MCF 10A (cell line): ENCODE results near the gene ZSWIM5. TPM values are rescaled to one million over a fixed set of nuclear protein-coding genes. Genes with fewer than 3 reads are reported as not detected.
"Not testable (repeated sequence)": the region's sequence is repeated elsewhere in the genome, so short reads cannot be mapped to it uniquely, and the experiment has no call there.

Source experiments
- BruUV-seq: library from RNA; stranded (reverse); fragments of 400-500 nt; replicated peaks from 2 replicates; lab custom pipeline; 2021; lab: Mats Ljungman, UMichigan
- CTCF ChIA-PET: fragments of 300-600 bp; sonication (Branson Sonifier 250); formaldehyde crosslinking; extraction: SDS; loops from one replicate; lab custom pipeline; 2021; ENCODE audit warnings: antibody characterized with exemption, inconsistent platforms; lab: Yijun Ruan, JAX
- POLR2A ChIA-PET: fragments of 300-600, 350-650 bp; sonication (Branson Sonifier 250); formaldehyde crosslinking; extraction: SDS; loops from one replicate; lab custom pipeline; 2020; ENCODE audit warnings: antibody characterized with exemption, inconsistent platforms; lab: Yijun Ruan, JAX
- DNase-seq: peaks from one replicate; pipeline ENCODE4 v3.0.0-alpha.2; 2018; ENCODE audit not compliant: unreplicated experiment
- H3K27ac Mint-ChIP-seq: one replicate; pipeline ENCODE4 v1.8.0; 2022; ENCODE audit warnings: mild to moderate bottlenecking, low read depth, mixed read lengths; ENCODE audit not compliant: unreplicated experiment
- H3K27me3 Mint-ChIP-seq: one replicate; pipeline ENCODE4 v1.8.0; 2022; ENCODE audit warnings: mixed read lengths; ENCODE audit not compliant: insufficient read depth, unreplicated experiment
- H3K36me3 Mint-ChIP-seq: one replicate; pipeline ENCODE4 v1.8.0; 2022; ENCODE audit warnings: mild to moderate bottlenecking, moderate library complexity, mixed read lengths; ENCODE audit not compliant: insufficient read depth, unreplicated experiment
- H3K4me1 Mint-ChIP-seq: one replicate; pipeline ENCODE4 v1.8.0; 2022; ENCODE audit warnings: mixed read lengths; ENCODE audit not compliant: insufficient read depth, unreplicated experiment
- H3K4me3 Mint-ChIP-seq: one replicate; pipeline ENCODE4 v1.8.0; 2022; ENCODE audit warnings: mild to moderate bottlenecking, moderate library complexity, mixed read lengths; ENCODE audit not compliant: unreplicated experiment
- H3K9me3 Mint-ChIP-seq: one replicate; pipeline ENCODE4 v1.8.0; 2022; ENCODE audit warnings: mixed read lengths; ENCODE audit not compliant: unreplicated experiment
- intact Hi-C: fragments of 100-400 bp; cut with micrococcal nuclease; formaldehyde crosslinking; loops from 2 replicates; pipeline ENCODE4 v1.14.1; 2022
- total RNA-seq: library from RNA; stranded (reverse); gene quantifications from 2 replicates; pipeline ENCODE4 v1.2.3, GENCODE V29; 2022
- TF ChIP-seq, protein P1 (sequence below): fragments of 200-600 bp; IDR thresholded peaks from one replicate; pipeline ENCODE4 v1.8.0; 2022; ENCODE audit warnings: antibody characterized with exemption, mild to moderate bottlenecking; ENCODE audit not compliant: unreplicated experiment

The ZSWIM5 gene
- total RNA-seq, 1 experiment from 2014 or later: 0.14 TPM

DNA sequence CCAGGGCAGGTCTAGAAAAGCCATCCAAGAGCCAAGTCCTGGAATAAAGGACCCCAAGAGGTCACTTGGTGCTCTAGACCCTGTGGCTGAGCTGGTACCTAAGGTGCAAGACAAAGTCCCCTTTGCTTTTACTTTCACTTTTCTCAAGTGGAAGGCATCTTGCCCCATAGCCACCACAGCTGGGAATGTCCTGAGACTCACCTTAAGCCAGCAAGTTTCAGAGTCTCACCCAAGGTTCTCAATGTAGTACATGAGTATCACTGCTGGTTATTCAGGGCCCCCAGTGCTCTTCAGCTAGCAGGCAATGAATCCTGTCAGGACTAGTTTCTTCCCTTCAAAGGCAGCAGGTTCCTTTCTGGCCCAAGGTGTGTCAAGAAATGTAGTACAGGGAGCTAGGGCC lies 126.9 kb downstream of the ZSWIM5 start:
- intact Hi-C loops: no loop called here
- CTCF ChIA-PET: no interaction called here
- TF ChIP-seq, protein P1, sequence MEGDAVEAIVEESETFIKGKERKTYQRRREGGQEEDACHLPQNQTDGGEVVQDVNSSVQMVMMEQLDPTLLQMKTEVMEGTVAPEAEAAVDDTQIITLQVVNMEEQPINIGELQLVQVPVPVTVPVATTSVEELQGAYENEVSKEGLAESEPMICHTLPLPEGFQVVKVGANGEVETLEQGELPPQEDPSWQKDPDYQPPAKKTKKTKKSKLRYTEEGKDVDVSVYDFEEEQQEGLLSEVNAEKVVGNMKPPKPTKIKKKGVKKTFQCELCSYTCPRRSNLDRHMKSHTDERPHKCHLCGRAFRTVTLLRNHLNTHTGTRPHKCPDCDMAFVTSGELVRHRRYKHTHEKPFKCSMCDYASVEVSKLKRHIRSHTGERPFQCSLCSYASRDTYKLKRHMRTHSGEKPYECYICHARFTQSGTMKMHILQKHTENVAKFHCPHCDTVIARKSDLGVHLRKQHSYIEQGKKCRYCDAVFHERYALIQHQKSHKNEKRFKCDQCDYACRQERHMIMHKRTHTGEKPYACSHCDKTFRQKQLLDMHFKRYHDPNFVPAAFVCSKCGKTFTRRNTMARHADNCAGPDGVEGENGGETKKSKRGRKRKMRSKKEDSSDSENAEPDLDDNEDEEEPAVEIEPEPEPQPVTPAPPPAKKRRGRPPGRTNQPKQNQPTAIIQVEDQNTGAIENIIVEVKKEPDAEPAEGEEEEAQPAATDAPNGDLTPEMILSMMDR: no peak
- no peaks in the 10 kb centered on the region for H3K36me3 Mint-ChIP-seq
- no peaks in the 10 kb centered on the region for H3K4me1 Mint-ChIP-seq
- no peak overlapping the region for H3K27ac Mint-ChIP-seq
- no TSS peak for BruUV-seq
- no peak for DNase-seq
- H3K9me3 Mint-ChIP-seq: peaks cover 12% of the 10 kb centered on the region
- H3K27me3 Mint-ChIP-seq: peaks cover 30% of the 10 kb centered on the region
- no peak overlapping the region for H3K4me3 Mint-ChIP-seq
- POLR2A ChIA-PET: interaction anchor here (0.5 kb wide), 1 partner anchor 227 kb away, joined by 4 read pairs; no protein-coding TSS in a partner anchor

DNA sequence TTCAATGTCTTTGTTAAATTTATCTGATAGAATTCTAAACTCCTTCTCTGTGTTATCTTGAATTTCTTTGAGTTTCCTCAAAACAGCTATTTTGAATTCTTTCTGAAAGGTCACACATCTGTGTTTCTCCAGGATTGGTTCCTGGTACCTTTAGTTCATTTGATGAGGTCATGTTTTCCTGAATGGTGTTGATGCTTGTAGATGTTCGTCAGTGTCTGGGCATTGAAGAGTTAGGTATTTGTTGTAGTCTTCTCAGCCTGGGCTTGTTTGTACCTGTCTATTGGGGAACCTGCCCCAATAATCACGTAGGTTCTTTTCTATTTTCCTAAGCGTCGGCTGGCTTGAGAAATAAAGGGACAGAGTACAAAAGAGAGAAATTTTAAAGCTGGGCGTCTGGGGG lies 129.4 kb downstream of the ZSWIM5 start:
- H3K27ac Mint-ChIP-seq, H3K4me3 Mint-ChIP-seq, BruUV-seq, intact Hi-C loops, DNase-seq, H3K36me3 Mint-ChIP-seq, H3K4me1 Mint-ChIP-seq: not testable (repeated sequence)
- Mint-ChIP-seq H3K27me3 (peaks cover 44% of the 10 kb centered on the region), H3K9me3 (peaks cover 15% of the 10 kb centered on the region)
- POLR2A ChIA-PET: interaction anchor here (0.7 kb wide), 1 partner anchor 42 kb away, joined by 3 read pairs; no protein-coding TSS in a partner anchor
- CTCF ChIA-PET: interaction anchor here (0.8 kb wide), 1 partner anchor 287 kb away, joined by 4 read pairs; no protein-coding TSS in a partner anchor

DNA sequence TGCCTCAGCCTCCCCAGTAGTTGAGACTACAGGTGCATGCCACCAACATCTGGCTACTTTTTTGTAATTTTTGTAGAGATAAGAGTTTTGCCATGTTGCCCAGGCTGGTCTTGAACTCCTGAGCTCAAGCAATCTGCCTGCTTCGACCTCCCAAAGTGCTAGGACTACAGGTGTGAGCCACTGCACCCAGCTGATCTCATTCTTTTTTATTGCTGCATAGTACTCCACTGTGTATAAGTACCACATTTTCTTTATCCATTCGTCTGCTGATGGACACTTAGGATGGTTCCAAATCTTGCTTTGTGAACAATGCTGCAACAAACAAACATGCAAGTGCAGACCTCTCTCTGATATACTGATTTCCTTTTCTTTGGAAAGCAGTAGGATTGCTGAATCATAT lies 134.8 kb downstream of the ZSWIM5 start:
- no TSS peak for BruUV-seq
- CTCF ChIA-PET: interaction anchor here (0.7 kb wide), 1 partner anchor 21 kb away, joined by 3 read pairs; no protein-coding TSS in a partner anchor
- no peak for DNase-seq

DNA sequence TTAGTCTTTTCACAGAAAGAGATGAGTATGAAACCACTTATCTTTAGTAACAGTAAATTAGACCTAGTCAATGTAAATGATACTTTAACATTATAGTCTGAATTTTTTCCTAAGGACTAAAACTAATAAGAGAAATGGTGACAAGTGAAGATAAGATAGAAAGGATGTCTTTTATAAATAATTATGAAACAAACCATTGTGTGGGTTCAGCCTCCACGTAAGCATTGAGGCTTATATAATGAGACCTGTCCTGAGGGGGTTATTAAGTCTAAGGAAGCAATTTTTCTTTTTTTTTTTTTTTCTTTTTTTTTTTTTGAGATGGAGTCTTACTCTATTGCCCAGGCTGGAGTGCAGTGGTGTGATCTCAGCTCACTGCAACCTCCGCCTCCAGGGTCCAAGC lies 138.6 kb downstream of the ZSWIM5 start:
- Mint-ChIP-seq H3K36me3 (no peaks in the 10 kb centered on the region), H3K4me1 (no peaks in the 10 kb centered on the region), H3K27me3 (peaks cover 14% of the 10 kb centered on the region), H3K4me3 (no peak overlapping the region), H3K27ac (no peak overlapping the region), H3K9me3 (no peaks in the 10 kb centered on the region)
- TF ChIP-seq, protein P1: no peak
- no TSS peak for BruUV-seq
- ChIA-PET CTCF (no interaction called here), POLR2A (no interaction called here)
- DNase-seq: no peak
- intact Hi-C loops: no loop called here

More for the DNA sequence above, 134.8 kb downstream of the ZSWIM5 start:
- Mint-ChIP-seq H3K36me3 (no peaks in the 10 kb centered on the region), H3K9me3 (peaks cover 15% of the 10 kb centered on the region), H3K27me3 (peaks cover 39% of the 10 kb centered on the region), H3K27ac (no peak overlapping the region), H3K4me1 (no peaks in the 10 kb centered on the region), H3K4me3 (no peak overlapping the region)
- TF ChIP-seq, protein P1: no peak
- POLR2A ChIA-PET: interaction anchor here (1.3 kb wide), 1 partner anchor 19 kb away, joined by 4 read pairs; no protein-coding TSS in a partner anchor
- intact Hi-C loops: no loop called here

DNA sequence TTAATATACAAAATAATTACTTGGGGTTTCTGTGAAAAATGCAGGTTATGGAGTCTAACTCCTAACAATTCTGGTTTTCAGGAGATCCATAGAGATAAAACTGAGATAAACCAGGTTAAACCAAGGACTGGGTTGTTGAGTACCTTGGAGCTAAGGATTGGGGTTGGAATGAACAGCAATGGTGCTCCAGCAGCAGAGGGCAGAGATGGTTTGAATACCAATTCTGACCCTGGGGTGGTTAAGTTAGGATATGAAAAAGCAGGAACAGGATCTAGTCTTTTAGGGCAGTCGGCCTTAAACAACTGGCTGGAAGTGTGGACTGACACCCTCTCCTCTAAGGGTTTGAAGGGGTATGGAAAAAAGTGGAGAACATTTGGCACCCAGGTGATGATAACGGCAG lies 141.3 kb downstream of the ZSWIM5 start:
- BruUV-seq: no TSS peak
- CTCF ChIA-PET: no interaction called here
- H3K27ac Mint-ChIP-seq: no peak overlapping the region
- intact Hi-C loops: no loop called here
- no peaks in the 10 kb centered on the region for H3K36me3 Mint-ChIP-seq
- TF ChIP-seq, protein P1: no peak
- DNase-seq: no peak
- POLR2A ChIA-PET: no interaction called here
- H3K4me1 Mint-ChIP-seq: no peaks in the 10 kb centered on the region
- H3K9me3 Mint-ChIP-seq: no peaks in the 10 kb centered on the region
- H3K4me3 Mint-ChIP-seq: no peak overlapping the region
- H3K27me3 Mint-ChIP-seq: peaks cover 14% of the 10 kb centered on the region

DNA sequence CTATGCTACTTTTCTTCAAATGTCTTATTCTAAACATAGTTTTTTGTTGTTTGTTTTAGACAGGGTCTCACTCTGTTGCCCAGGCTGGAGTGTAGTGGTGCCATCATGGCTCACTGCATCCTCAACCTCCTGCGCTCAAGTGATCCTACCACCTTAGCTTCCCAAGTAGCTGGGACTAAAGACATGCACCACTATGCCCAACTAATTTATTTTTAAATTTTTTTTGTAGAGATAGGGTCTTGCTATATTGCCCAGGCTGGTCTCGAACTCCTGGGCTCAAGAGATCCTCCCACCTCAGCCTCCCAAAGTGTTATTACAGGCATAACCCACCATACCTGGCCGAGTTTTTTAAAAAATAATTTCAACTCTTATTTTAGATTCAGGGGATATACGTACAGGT lies 143.9 kb downstream of the ZSWIM5 start:
- H3K9me3 Mint-ChIP-seq, H3K27ac Mint-ChIP-seq, H3K4me1 Mint-ChIP-seq, intact Hi-C loops, H3K4me3 Mint-ChIP-seq, CTCF ChIA-PET, H3K36me3 Mint-ChIP-seq, BruUV-seq, DNase-seq: not testable (repeated sequence)
- POLR2A ChIA-PET: interaction anchor here (1.0 kb wide), 1 partner anchor 11 kb away, joined by 4 read pairs; no protein-coding TSS in a partner anchor
- peaks cover 25% of the 10 kb centered on the region for H3K27me3 Mint-ChIP-seq
